GM12892 (cell line): ENCODE measurements around the gene ATG4A.

ENCODE experiments used
- POLR2A ChIP-seq: IDR thresholded peaks from 2 replicates; pipeline ENCODE4 v1.6.1; 2011; ENCODE audit warnings: low read depth, low read length, control low read depth
- POLR2AphosphoS5 ChIP-seq: IDR thresholded peaks from 2 replicates; pipeline ENCODE4 v1.6.1; 2011; ENCODE audit warnings: low read depth, low read length, control low read depth
- TAF1 ChIP-seq: IDR thresholded peaks from 2 replicates; pipeline ENCODE4 v1.6.1; 2011; ENCODE audit warnings: low read depth, mild to moderate bottlenecking, control low read depth, low read length, borderline replicate concordance

GRCh38 chrX:108138814-108139702, 47.5 kb downstream of the ATG4A start:
- TF ChIP-seq TAF1, result no peak
- TF ChIP-seq POLR2A, result no peak
- no peak for TF ChIP-seq POLR2AphosphoS5
